Hepatocyte (in vitro differentiated cells): ENCODE data around the gene UTP11. TPM values are rescaled to one million over a fixed set of nuclear protein-coding genes. Genes with fewer than 3 reads are reported as not detected.

Experiments
- DNase-seq: peaks from one replicate; pipeline ENCODE4 v3.0.0-alpha.2; 2016; ENCODE audit warnings: low spot score
- H2AFZ ChIP-seq: fragments of 200-600 bp; sonication (generic); 2 replicates; pipeline ENCODE4 v1.6.0; 2016; ENCODE audit warnings: antibody characterized with exemption, mild to moderate bottlenecking
- H3K27ac ChIP-seq: fragments of 200-600 bp; sonication (generic); 2 replicates; pipeline ENCODE4 v1.5.1; 2016; ENCODE audit warnings: mild to moderate bottlenecking
- H3K27me3 ChIP-seq: fragments of 200-600 bp; sonication (generic); 2 replicates; pipeline ENCODE4 v1.6.1; 2016
- H3K36me3 ChIP-seq: fragments of 200-600 bp; sonication (generic); replicated peaks from 2 replicates; pipeline ENCODE4 v1.5.1; 2016; ENCODE audit warnings: low read depth; ENCODE audit not compliant: insufficient read depth
- H3K4me1 ChIP-seq: fragments of 200-600 bp; sonication (generic); 2 replicates; pipeline ENCODE4 v1.5.1; 2016; ENCODE audit warnings: mild to moderate bottlenecking, moderate library complexity; ENCODE audit not compliant: insufficient read depth
- H3K4me2 ChIP-seq: fragments of 200-600 bp; sonication (generic); 2 replicates; pipeline ENCODE4 v1.6.0; 2016
- H3K4me3 ChIP-seq: fragments of 200-600 bp; sonication (generic); 2 replicates; pipeline ENCODE4 v1.5.1; 2016; ENCODE audit warnings: mild to moderate bottlenecking
- H3K79me2 ChIP-seq: fragments of 200-600 bp; sonication (generic); 2 replicates; pipeline ENCODE4 v1.6.0; 2017; ENCODE audit warnings: mild to moderate bottlenecking
- H3K9me2 ChIP-seq: fragments of 200-600 bp; sonication (generic); replicated peaks from 2 replicates; pipeline ENCODE4 v1.6.0; 2017; ENCODE audit warnings: mild to moderate bottlenecking; ENCODE audit not compliant: insufficient read depth
- H3K9me3 ChIP-seq: fragments of 200-600 bp; sonication (generic); 2 replicates; pipeline ENCODE4 v1.5.1; 2016; ENCODE audit warnings: low read depth, mild to moderate bottlenecking
- H4K20me1 ChIP-seq: fragments of 200-600 bp; sonication (generic); 2 replicates; pipeline ENCODE4 v1.6.0; 2016; ENCODE audit warnings: mild to moderate bottlenecking; ENCODE audit not compliant: insufficient read depth, poor library complexity, severe bottlenecking
- CTCF ChIP-seq: fragments of 200-600 bp; sonication (generic); IDR thresholded peaks from 2 replicates; pipeline ENCODE4 v1.5.1; 2016; ENCODE audit warnings: antibody characterized with exemption, mild to moderate bottlenecking; ENCODE audit not compliant: poor library complexity
- EZH2 ChIP-seq: fragments of 200-600 bp; sonication (generic); IDR thresholded peaks from 2 replicates; pipeline ENCODE4 v1.6.1; 2016; ENCODE audit warnings: antibody characterized with exemption, mild to moderate bottlenecking, borderline replicate concordance
- EZH2phosphoT487 ChIP-seq: fragments of 200-600 bp; sonication (generic); IDR thresholded peaks from one replicate; pipeline ENCODE4 v1.6.1; 2018; ENCODE audit warnings: antibody characterized with exemption, mild to moderate bottlenecking, low read depth, moderate library complexity; ENCODE audit not compliant: unreplicated experiment, severe bottlenecking
- WGBS: methylation state at CpG from one replicate; pipeline ENCODE4 v1.1.6; 2016; ENCODE audit warnings: low lambda C conversion rate; ENCODE audit errors: missing lambda C conversion rate; 5-methylcytosine and 5-hydroxymethylcytosine counted together
- polyA plus RNA-seq: library from polyadenylated mRNA; unstranded; fragments of >200 nt; fragmentation: Nextera tagmentation; extraction: Ambion mirVana; gene quantifications from 2 replicates; pipeline ENCODE4 v1.2.1, GENCODE V29; 2016
- total RNA-seq: library from RNA; depleted of rRNA; stranded (reverse); fragments of >200 nt; gene quantifications from 2 replicates; pipeline ENCODE4 v1.2.3, GENCODE V29; 2014

Gene UTP11
- total and polyA plus RNA-seq, 2 experiments from 2014 or later: 36.2 to 39.2 TPM

- H3K4me2 ChIP-seq: no peak overlapping the region
- no peak overlapping the region for H3K4me3 ChIP-seq
- WGBS: 68% methylated on average over 10 of the region's 13 CpGs
- H3K9me2 ChIP-seq: no peaks in the 10 kb centered on the region
- no peaks in the 10 kb centered on the region for H3K79me2 ChIP-seq
- no peaks in the 10 kb centered on the region for H3K9me3 ChIP-seq
- peaks cover 3% of the 10 kb centered on the region for H3K4me1 ChIP-seq
- no peaks in the 10 kb centered on the region for H4K20me1 ChIP-seq
- DNase-seq: no peak
- H3K27me3 ChIP-seq: peaks cover 65% of the 10 kb centered on the region
- no peak overlapping the region for H2AFZ ChIP-seq
- no peak overlapping the region for H3K27ac ChIP-seq
- no peak for TF ChIP-seq EZH2phosphoT487
- TF ChIP-seq EZH2: no peak
- no peaks in the 10 kb centered on the region for H3K36me3 ChIP-seq
Measured at GRCh38 chr1:38050397-38051078, 38.0 kb downstream of the UTP11 start.

GRCh38 chr1:38051079-38051543, 38.6 kb downstream of the UTP11 start:
- no peak overlapping the region for H3K27ac ChIP-seq
- no peaks in the 10 kb centered on the region for H3K79me2 ChIP-seq
- no peaks in the 10 kb centered on the region for H3K4me1 ChIP-seq
- H3K4me3 ChIP-seq: no peak overlapping the region
- H3K36me3 ChIP-seq: no peaks in the 10 kb centered on the region
- WGBS: 71% methylated on average over 9 of the region's 9 CpGs
- TF ChIP-seq CTCF: no peak
- no peak for TF ChIP-seq EZH2
- no peak for TF ChIP-seq EZH2phosphoT487
- DNase-seq: no peak
- H3K4me2 ChIP-seq: no peak overlapping the region
- H4K20me1 ChIP-seq: no peaks in the 10 kb centered on the region
- peaks cover 62% of the 10 kb centered on the region for H3K27me3 ChIP-seq
- no peak overlapping the region for H2AFZ ChIP-seq
- H3K9me2 ChIP-seq: no peaks in the 10 kb centered on the region
- no peaks in the 10 kb centered on the region for H3K9me3 ChIP-seq

GRCh38 chr1:38052750-38053415, 40.3 kb downstream of the UTP11 start:
- no peaks in the 10 kb centered on the region for H4K20me1 ChIP-seq
- WGBS: 62% methylated on average over 3 of the region's 3 CpGs
- DNase-seq: no peak
- H3K9me3 ChIP-seq: no peaks in the 10 kb centered on the region
- no peak for TF ChIP-seq EZH2phosphoT487
- H3K27me3 ChIP-seq: peaks cover 56% of the 10 kb centered on the region
- no peaks in the 10 kb centered on the region for H3K4me1 ChIP-seq
- no peak overlapping the region for H3K4me2 ChIP-seq
- no peaks in the 10 kb centered on the region for H3K79me2 ChIP-seq
- no peaks in the 10 kb centered on the region for H3K36me3 ChIP-seq
- no peak overlapping the region for H2AFZ ChIP-seq
- H3K4me3 ChIP-seq: no peak overlapping the region
- no peak overlapping the region for H3K27ac ChIP-seq
- no peaks in the 10 kb centered on the region for H3K9me2 ChIP-seq

GRCh38 chr1:38053416-38054091, 41.0 kb downstream of the UTP11 start:
- H3K9me2 ChIP-seq: no peaks in the 10 kb centered on the region
- H2AFZ ChIP-seq: no peak overlapping the region
- H3K4me3 ChIP-seq: no peak overlapping the region
- TF ChIP-seq EZH2phosphoT487 (no peak), CTCF (no peak), EZH2 (no peak)
- DNase-seq: no peak
- H3K36me3 ChIP-seq: no peaks in the 10 kb centered on the region
- peaks cover 49% of the 10 kb centered on the region for H3K27me3 ChIP-seq
- H3K79me2 ChIP-seq: no peaks in the 10 kb centered on the region
- no peak overlapping the region for H3K4me2 ChIP-seq
- H4K20me1 ChIP-seq: no peaks in the 10 kb centered on the region
- no peak overlapping the region for H3K27ac ChIP-seq
- no peaks in the 10 kb centered on the region for H3K4me1 ChIP-seq
- H3K9me3 ChIP-seq: no peaks in the 10 kb centered on the region
- 56% methylated on average over 7 of the region's 7 CpGs for WGBS
